Cardiac muscle cell (in vitro differentiated cells and primary cell): ENCODE data around the gene DLD. TPM values are rescaled to one million over a fixed set of nuclear protein-coding genes. Genes with fewer than 3 reads are reported as not detected.

Experiments used
- DNase-seq, 2 donors: peaks; one replicate each; pipeline versions ENCODE4 v3.0.0 to v3.0.0-alpha.2; 2010 to 2017; ENCODE audit warnings: low read depth in 1 of 2, low spot score in 1 of 2
- H3K27ac ChIP-seq: fragments of 200-600 bp; sonication (generic); 2 replicates; pipeline ENCODE4 v1.5.1; 2016
- H3K27me3 ChIP-seq: fragments of 200-600 bp; sonication (generic); 2 replicates; pipeline ENCODE4 v1.6.0; 2016; ENCODE audit warnings: control low read depth
- H3K36me3 ChIP-seq: fragments of 200-600 bp; sonication (generic); 2 replicates; pipeline ENCODE4 v1.5.1; 2016; ENCODE audit warnings: control low read depth
- H3K4me1 ChIP-seq: fragments of 200-600 bp; sonication (generic); 2 replicates; pipeline ENCODE4 v1.8.1; 2017; ENCODE audit warnings: low read depth, mild to moderate bottlenecking, mixed run types
- H3K4me3 ChIP-seq: fragments of 200-600 bp; sonication (generic); 2 replicates; pipeline ENCODE4 v1.5.1; 2016; ENCODE audit warnings: mild to moderate bottlenecking
- H3K9me3 ChIP-seq: fragments of 200-600 bp; sonication (generic); 2 replicates; pipeline ENCODE4 v1.5.1; 2017; ENCODE audit warnings: low read depth, mild to moderate bottlenecking, control low read depth
- polyA plus RNA-seq: library from polyadenylated mRNA; unstranded; fragments of >200 nt; fragmentation: Nextera tagmentation; extraction: Ambion mirVana; gene quantifications from 2 replicates; pipeline ENCODE4 v1.2.1, GENCODE V29; 2016
- total RNA-seq: library from RNA; depleted of rRNA; stranded (reverse); fragments of >200 nt; gene quantifications from 2 replicates; pipeline ENCODE4 v1.2.3, GENCODE V29; 2016
- TF ChIP-seq, protein P1 (sequence below): IDR thresholded peaks from 2 replicates; pipeline ENCODE4 v1.5.1; 2012; ENCODE audit warnings: low read depth, mild to moderate bottlenecking, low read length

DLD gene
- total and polyA plus RNA-seq, 2 experiments from 2014 or later: 199 to 250 TPM

DNA sequence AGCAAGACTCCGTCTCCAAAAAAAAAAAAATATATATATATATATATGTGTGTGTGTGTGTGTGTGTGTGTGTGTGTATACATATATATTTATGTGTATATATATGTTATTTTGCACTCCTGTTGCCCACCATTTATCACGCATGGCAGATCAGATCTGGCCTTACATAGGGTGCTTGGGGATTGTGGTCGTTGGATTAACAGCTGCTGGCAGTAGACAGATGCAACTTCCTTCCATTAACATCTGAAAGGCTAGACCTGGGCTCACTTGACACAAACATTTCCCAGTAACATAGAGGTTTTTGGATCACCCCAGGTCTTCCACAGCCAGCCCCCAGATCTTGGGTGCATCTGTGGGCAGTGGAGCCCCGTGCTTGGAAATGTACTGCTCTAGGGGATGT is 40.8 kb upstream of the DLD start:
- Histone ChIP-seq H3K27ac (no peak overlapping the region), H3K4me1 (no peaks in the 10 kb centered on the region), H3K9me3 (no peaks in the 10 kb centered on the region), H3K4me3 (no peak overlapping the region), H3K27me3 (peaks cover 6% of the 10 kb centered on the region), H3K36me3 (no peaks in the 10 kb centered on the region)
- TF ChIP-seq, protein P1, sequence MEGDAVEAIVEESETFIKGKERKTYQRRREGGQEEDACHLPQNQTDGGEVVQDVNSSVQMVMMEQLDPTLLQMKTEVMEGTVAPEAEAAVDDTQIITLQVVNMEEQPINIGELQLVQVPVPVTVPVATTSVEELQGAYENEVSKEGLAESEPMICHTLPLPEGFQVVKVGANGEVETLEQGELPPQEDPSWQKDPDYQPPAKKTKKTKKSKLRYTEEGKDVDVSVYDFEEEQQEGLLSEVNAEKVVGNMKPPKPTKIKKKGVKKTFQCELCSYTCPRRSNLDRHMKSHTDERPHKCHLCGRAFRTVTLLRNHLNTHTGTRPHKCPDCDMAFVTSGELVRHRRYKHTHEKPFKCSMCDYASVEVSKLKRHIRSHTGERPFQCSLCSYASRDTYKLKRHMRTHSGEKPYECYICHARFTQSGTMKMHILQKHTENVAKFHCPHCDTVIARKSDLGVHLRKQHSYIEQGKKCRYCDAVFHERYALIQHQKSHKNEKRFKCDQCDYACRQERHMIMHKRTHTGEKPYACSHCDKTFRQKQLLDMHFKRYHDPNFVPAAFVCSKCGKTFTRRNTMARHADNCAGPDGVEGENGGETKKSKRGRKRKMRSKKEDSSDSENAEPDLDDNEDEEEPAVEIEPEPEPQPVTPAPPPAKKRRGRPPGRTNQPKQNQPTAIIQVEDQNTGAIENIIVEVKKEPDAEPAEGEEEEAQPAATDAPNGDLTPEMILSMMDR: no peak
- no peak for DNase-seq

GRCh38 chr7:107850643-107851042 is 40.3 kb upstream of the DLD start:
- H3K27ac ChIP-seq: no peak overlapping the region
- H3K4me1 ChIP-seq: no peaks in the 10 kb centered on the region
- H3K9me3 ChIP-seq: no peaks in the 10 kb centered on the region
- H3K27me3 ChIP-seq: peaks cover 9% of the 10 kb centered on the region
- TF ChIP-seq, protein P1: no peak
- no peak overlapping the region for H3K4me3 ChIP-seq
- peak in 1 of 2 donors; percentile 9 for DNase-seq
- H3K36me3 ChIP-seq: no peaks in the 10 kb centered on the region

DNA sequence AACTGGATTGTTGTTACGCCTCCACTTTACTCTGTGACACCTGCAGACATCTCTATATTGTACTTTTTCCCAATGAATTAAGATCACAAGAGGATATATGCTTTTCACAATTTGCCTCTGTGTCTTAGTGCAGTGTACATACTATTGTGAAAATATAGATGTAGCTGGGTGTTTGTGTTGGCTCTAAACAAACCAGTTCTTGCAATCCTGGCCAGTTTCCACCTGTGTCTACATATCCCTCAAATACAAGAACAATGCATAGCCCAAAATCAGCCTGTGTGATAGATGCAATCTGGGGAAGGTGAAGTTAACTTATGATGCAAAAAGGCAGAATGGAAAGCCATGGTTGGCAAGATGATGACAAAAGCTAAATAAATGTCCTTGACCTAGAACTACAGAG is 36.5 kb upstream of the DLD start:
- H3K36me3 ChIP-seq: no peaks in the 10 kb centered on the region
- H3K4me1 ChIP-seq: no peaks in the 10 kb centered on the region
- TF ChIP-seq, protein P1: no peak
- peaks cover 12% of the 10 kb centered on the region for H3K27me3 ChIP-seq
- DNase-seq: peak in 1 of 2 donors; percentile 14
- no peak overlapping the region for H3K27ac ChIP-seq
- no peaks in the 10 kb centered on the region for H3K9me3 ChIP-seq
- no peak overlapping the region for H3K4me3 ChIP-seq

- no peak overlapping the region for H3K4me3 ChIP-seq
- DNase-seq: peak in 1 of 2 donors; percentile 42
- no peaks in the 10 kb centered on the region for H3K4me1 ChIP-seq
- H3K36me3 ChIP-seq: no peaks in the 10 kb centered on the region
- no peaks in the 10 kb centered on the region for H3K9me3 ChIP-seq
- no peak overlapping the region for H3K27ac ChIP-seq
- peaks cover 12% of the 10 kb centered on the region for H3K27me3 ChIP-seq
- TF ChIP-seq, protein P1: no peak
Measured at GRCh38 chr7:107854989-107855388, 36.0 kb upstream of the DLD start.

GRCh38 chr7:107856806-107857540 is 34.0 kb upstream of the DLD start:
- TF ChIP-seq, protein P1: no peak
- Histone ChIP-seq H3K4me3 (no peak overlapping the region), H3K27me3 (peaks cover 16% of the 10 kb centered on the region), H3K36me3 (no peaks in the 10 kb centered on the region), H3K4me1 (no peaks in the 10 kb centered on the region), H3K27ac (no peak overlapping the region), H3K9me3 (no peaks in the 10 kb centered on the region)
- DNase-seq: no peak
